HL-60 (cell line): Measurements from ENCODE around the gene SRSF4.

Source experiments
- DNase-seq, 2 experiments: peaks; one replicate each; pipeline ENCODE4 v3.0.0-alpha.2; 2010 to 2020; ENCODE audit warnings: low read depth in 1 of 2, low spot score in 1 of 2
- H3K27ac ChIP-seq: fragments of 250-450 bp; sonication (Bioruptor Pico); replicated peaks from 2 replicates; pipeline ENCODE4 v1.5.1; 2020; ENCODE audit warnings: mild to moderate bottlenecking, moderate library complexity
- H3K27me3 ChIP-seq: fragments of 250-450 bp; sonication (Bioruptor Pico); 2 replicates; pipeline ENCODE4 v1.5.1; 2021; ENCODE audit warnings: mild to moderate bottlenecking, moderate library complexity; ENCODE audit not compliant: insufficient read depth, poor library complexity, severe bottlenecking
- H3K4me3 ChIP-seq: replicated peaks from 2 replicates; pipeline ENCODE4 v1.5.1; 2011; ENCODE audit warnings: mild to moderate bottlenecking, control low read depth, low read length; ENCODE audit not compliant: insufficient read depth
- CTCF ChIP-seq: IDR thresholded peaks from one replicate; pipeline ENCODE4 v1.5.1; 2011; ENCODE audit warnings: low read length, control low read depth, inconsistent platforms; ENCODE audit not compliant: insufficient read depth
- GABPA ChIP-seq: IDR thresholded peaks from 2 replicates; pipeline ENCODE4 v1.6.1; 2012; ENCODE audit warnings: low read depth
- POLR2AphosphoS5 ChIP-seq: IDR thresholded peaks from 2 replicates; pipeline ENCODE4 v1.6.1; 2012; ENCODE audit warnings: low read depth
- SPI1 ChIP-seq: IDR thresholded peaks from 2 replicates; pipeline ENCODE4 v1.6.1; 2012; ENCODE audit warnings: low read depth, mild to moderate bottlenecking, borderline replicate concordance
- TF ChIP-seq, protein P1 (sequence below): IDR thresholded peaks from 2 replicates; pipeline ENCODE4 v1.6.1; 2012; ENCODE audit warnings: low read depth; ENCODE audit not compliant: insufficient replicate concordance

SRSF4 gene

GRCh38 chr1:29119121-29119929 is 62.4 kb downstream of the SRSF4 start:
- Histone ChIP-seq H3K4me3 (no peak overlapping the region), H3K27ac (no peak overlapping the region), H3K27me3 (peaks cover 28% of the 10 kb centered on the region)
- TF ChIP-seq CTCF: no peak
- no peak for DNase-seq

- Histone ChIP-seq H3K27ac (no peak overlapping the region), H3K27me3 (peaks cover 12% of the 10 kb centered on the region), H3K4me3 (no peak overlapping the region)
- DNase-seq: no peak
- TF ChIP-seq CTCF (no peak), SPI1 (no peak)
These were observed 64.3 kb downstream of the SRSF4 start for GRCh38 chr1:29117381-29117780.

DNA sequence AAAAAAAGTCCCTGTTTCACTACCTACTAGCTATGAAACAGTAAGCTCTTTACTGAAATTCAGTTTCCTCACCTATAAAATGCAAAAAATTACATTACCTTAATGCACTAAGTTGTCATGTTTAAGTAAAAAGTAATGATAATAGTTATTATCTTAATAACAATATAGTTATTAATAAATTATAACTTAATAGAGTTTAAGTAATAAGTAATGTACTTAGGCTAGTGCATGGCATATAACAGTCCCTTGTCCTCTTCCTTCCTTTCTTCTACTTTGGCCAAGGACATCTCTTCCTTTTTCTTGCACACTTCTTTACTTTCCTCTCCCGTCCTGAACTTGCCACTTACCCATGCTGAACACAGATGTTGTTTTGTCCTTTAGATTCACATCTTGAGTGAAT is 67.0 kb downstream of the SRSF4 start:
- Histone ChIP-seq H3K4me3 (no peak overlapping the region), H3K27ac (no peak overlapping the region), H3K27me3 (no peaks in the 10 kb centered on the region)
- DNase-seq: no peak
- TF ChIP-seq GABPA (no peak), POLR2AphosphoS5 (no peak), CTCF (no peak)

DNA sequence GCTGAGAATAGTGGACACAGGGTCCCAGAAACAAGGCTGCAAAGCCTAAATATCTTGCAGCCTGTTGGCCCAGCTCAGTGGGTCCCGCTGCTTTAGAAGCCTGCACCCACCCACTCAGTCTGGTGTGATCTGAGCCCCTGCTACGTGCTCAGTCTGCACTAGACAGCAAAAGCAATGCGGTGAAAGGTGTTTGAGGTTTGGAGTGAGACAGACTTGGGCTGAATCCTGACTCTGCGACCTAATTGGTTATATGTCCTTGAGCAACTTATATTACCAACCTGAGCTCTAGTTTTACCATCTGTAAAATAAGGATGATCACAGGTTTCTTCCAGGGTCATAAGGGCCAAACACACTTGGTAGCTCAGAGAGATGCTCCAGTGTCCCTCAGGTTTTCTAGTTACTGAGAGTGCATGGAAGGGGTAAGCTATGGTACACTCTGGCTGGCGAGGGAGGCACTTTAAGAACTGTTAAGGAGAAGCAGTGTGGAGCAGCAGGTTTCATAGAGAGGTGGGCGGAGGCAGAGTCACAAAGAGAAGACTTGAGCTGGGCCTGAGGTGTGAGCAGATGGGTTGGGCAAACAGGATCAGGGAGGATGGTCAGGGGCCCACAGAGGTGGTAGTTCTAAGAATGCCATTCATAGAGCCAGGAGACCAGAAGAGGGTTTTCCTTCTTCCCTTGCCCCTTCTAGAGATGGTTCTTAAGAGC is 68.1 kb downstream of the SRSF4 start:
- TF ChIP-seq CTCF: no peak
- no peak for TF ChIP-seq GABPA
- TF ChIP-seq, protein P1, sequence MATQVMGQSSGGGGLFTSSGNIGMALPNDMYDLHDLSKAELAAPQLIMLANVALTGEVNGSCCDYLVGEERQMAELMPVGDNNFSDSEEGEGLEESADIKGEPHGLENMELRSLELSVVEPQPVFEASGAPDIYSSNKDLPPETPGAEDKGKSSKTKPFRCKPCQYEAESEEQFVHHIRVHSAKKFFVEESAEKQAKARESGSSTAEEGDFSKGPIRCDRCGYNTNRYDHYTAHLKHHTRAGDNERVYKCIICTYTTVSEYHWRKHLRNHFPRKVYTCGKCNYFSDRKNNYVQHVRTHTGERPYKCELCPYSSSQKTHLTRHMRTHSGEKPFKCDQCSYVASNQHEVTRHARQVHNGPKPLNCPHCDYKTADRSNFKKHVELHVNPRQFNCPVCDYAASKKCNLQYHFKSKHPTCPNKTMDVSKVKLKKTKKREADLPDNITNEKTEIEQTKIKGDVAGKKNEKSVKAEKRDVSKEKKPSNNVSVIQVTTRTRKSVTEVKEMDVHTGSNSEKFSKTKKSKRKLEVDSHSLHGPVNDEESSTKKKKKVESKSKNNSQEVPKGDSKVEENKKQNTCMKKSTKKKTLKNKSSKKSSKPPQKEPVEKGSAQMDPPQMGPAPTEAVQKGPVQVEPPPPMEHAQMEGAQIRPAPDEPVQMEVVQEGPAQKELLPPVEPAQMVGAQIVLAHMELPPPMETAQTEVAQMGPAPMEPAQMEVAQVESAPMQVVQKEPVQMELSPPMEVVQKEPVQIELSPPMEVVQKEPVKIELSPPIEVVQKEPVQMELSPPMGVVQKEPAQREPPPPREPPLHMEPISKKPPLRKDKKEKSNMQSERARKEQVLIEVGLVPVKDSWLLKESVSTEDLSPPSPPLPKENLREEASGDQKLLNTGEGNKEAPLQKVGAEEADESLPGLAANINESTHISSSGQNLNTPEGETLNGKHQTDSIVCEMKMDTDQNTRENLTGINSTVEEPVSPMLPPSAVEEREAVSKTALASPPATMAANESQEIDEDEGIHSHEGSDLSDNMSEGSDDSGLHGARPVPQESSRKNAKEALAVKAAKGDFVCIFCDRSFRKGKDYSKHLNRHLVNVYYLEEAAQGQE: no peak

More for the DNA sequence above, 68.1 kb downstream of the SRSF4 start:
- no peak for DNase-seq
- H3K27me3 ChIP-seq: no peaks in the 10 kb centered on the region
- no peak overlapping the region for H3K27ac ChIP-seq
- no peak overlapping the region for H3K4me3 ChIP-seq
